ENCODE results near the gene SP100. TPM values are rescaled to one million over a fixed set of nuclear protein-coding genes. Genes with fewer than 3 reads are reported as not detected.

The SP100 gene
- total and polyA plus RNA-seq, 11 donors: 32.6 to 133 (median 67.5) TPM

- WGBS, 4 donors: 87 to 94% (median 88%) methylated on average over 4 of the region's 4 CpGs
- no peaks in the 10 kb centered on the region for H3K27me3 ChIP-seq
- TF ChIP-seq POLR2A (IDR thresholded peaks at IDR 0.05) (no peak), CTCF (IDR thresholded peaks at IDR 0.05) (no peak)
- no peak overlapping the region for H3K27ac ChIP-seq
- DNase-seq (no peak), ATAC-seq (no peak)
- H3K4me1 ChIP-seq: no peaks in the 10 kb centered on the region
- intact Hi-C loops (cut with DNase I): no loop called here
- H3K9me3 ChIP-seq: no peaks in the 10 kb centered on the region
- no peak overlapping the region for H3K4me3 ChIP-seq
- H3K36me3 ChIP-seq: peaks cover 0 to 68% (median 39%) of the 10 kb centered on the region in 9 donors
These were observed 97.2 kb downstream of the SP100 start for GRCh38 chr2:230512955-230513748.

GRCh38 chr2:230520061-230520874 lies 104.3 kb downstream of the SP100 start:
- DNase-seq: no peak
- peaks cover 0 to 25% (median 13%) of the 10 kb centered on the region in 12 donors for H3K9me3 ChIP-seq
- 82 to 88% (median 85%) methylated on average over 9 of the region's 9 CpGs for WGBS, 4 donors
- intact Hi-C loops (cut with DNase I): no loop called here
- peaks cover 0 to 6% (median 0%) of the 10 kb centered on the region in 9 donors for H3K36me3 ChIP-seq
- no peaks in the 10 kb centered on the region for H3K4me1 ChIP-seq
- H3K4me3 ChIP-seq: no peak overlapping the region
- ATAC-seq: no peak
- H3K27ac ChIP-seq: no peak overlapping the region
- TF ChIP-seq POLR2A (IDR thresholded peaks at IDR 0.05) (no peak), CTCF (IDR thresholded peaks at IDR 0.05) (no peak)
- H3K27me3 ChIP-seq: no peaks in the 10 kb centered on the region

GRCh38 chr2:230520875-230521155 lies 104.8 kb downstream of the SP100 start:
- Histone ChIP-seq H3K36me3 (peaks cover 0 to 9% (median 0%) of the 10 kb centered on the region in 9 donors), H3K4me3 (no peak overlapping the region), H3K9me3 (peaks cover 0 to 26% (median 13%) of the 10 kb centered on the region in 12 donors), H3K27ac (no peak overlapping the region), H3K27me3 (no peaks in the 10 kb centered on the region), H3K4me1 (no peaks in the 10 kb centered on the region)
- intact Hi-C loops (cut with DNase I): no loop called here
- TF ChIP-seq CTCF (IDR thresholded peaks at IDR 0.05) (no peak), POLR2A (IDR thresholded peaks at IDR 0.05) (no peak)
- DNase-seq: no peak
- ATAC-seq: no peak

- ATAC-seq (no peak), DNase-seq (no peak)
- Histone ChIP-seq H3K9me3 (peaks cover 0 to 32% (median 13%) of the 10 kb centered on the region in 12 donors), H3K4me3 (no peak overlapping the region), H3K27me3 (no peaks in the 10 kb centered on the region), H3K36me3 (peaks cover 0 to 11% (median 0%) of the 10 kb centered on the region in 9 donors), H3K27ac (no peak overlapping the region), H3K4me1 (no peaks in the 10 kb centered on the region)
- 67 to 81% (median 75%) methylated on average over 2 of the region's 2 CpGs for WGBS, 4 donors
- intact Hi-C loops (cut with DNase I): no loop called here
- TF ChIP-seq CTCF (IDR thresholded peaks at IDR 0.05) (no peak), POLR2A (IDR thresholded peaks at IDR 0.05) (no peak)
These were observed 105.4 kb downstream of the SP100 start for GRCh38 chr2:230521386-230521785.
